ENCODE data around the gene LZTS2.

- TF ChIP-seq BHLHE40 (IDR thresholded peaks at IDR 0.05; ENCODE audit: borderline replicate concordance) (no peak), ZNF384 (IDR thresholded peaks at IDR 0.05) (no peak), FOXK2 (IDR thresholded peaks at IDR 0.05) (no peak), SUZ12 (IDR thresholded peaks at IDR 0.05) (no peak), LEF1 (IDR thresholded peaks at IDR 0.05; ENCODE audit: borderline replicate concordance) (no peak)
Measured at GRCh38 chr10:101054876-101055275, 55.3 kb downstream of the LZTS2 start.

All from HEK293T (cell line).